Frontal cortex (tissue), 4 donors: ENCODE results near the gene CYB5B. TPM values are rescaled to one million over a fixed set of nuclear protein-coding genes. Genes with fewer than 3 reads are reported as not detected.
"Not testable (repeated sequence)": the region's sequence is repeated elsewhere in the genome, so short reads cannot be mapped to it uniquely, and the experiment has no call there.

ENCODE experiments used
- DNase-seq, 2 donors: peaks; one replicate each; pipeline ENCODE4 v3.0.0; 2012; ENCODE audit warnings: low spot score in 2 of 2
- FAIRE-seq: peaks from 2 replicates; lab custom pipeline; 2012; peaks lifted over from hg19 to GRCh38; lab: Jason Lieb, UNC
- total RNA-seq: library from RNA; depleted of rRNA; stranded (reverse); fragments of >200 nt; gene quantifications from one replicate; pipeline ENCODE4 v1.2.3, GENCODE V29; 2014
- donor health status: control.
- donor health status: control.
- donor health status: control.

Gene CYB5B
- total RNA-seq, 1 donor from 2014 or later = 49.3 TPM

DNA sequence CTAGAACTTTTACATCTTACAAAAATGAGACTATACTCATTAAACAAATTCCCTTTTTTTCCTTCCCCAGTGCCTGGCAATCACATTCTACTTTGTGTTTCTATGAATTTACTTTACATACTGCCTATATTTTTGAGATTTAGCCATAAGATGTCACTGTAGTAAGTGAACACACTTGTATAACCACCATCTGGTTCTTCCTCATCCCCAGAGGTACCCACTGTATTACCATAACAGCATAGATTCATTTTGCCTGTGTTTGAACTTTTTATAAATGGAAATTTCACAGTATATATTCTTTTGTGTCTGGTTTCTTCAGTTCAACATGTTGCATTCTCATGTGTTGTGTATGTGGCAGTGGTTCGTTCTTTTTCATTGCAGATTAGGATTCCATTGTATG is 15.8 kb downstream of the CYB5B start:
- FAIRE-seq (no peak), DNase-seq (no peak)

DNA sequence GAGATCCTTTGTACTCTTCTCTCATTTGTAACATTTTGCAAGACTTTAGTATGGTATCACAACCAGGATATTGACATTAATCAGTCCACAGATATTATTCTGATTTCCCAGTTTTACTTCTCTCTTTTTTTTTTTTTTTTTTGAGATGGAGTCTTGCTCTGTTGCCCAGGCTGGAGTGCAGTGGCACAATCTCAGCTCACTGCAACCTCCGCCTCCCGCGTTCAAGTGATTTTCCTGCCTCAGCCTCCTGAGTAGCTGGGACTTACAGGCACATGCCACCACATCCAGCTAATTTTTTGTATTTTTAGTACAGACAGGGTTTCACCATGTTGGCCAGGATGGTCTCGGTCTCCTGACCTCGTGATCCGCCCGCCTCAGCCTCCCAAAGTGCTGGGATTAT is 16.6 kb downstream of the CYB5B start:
- FAIRE-seq, DNase-seq: not testable (repeated sequence)

DNA sequence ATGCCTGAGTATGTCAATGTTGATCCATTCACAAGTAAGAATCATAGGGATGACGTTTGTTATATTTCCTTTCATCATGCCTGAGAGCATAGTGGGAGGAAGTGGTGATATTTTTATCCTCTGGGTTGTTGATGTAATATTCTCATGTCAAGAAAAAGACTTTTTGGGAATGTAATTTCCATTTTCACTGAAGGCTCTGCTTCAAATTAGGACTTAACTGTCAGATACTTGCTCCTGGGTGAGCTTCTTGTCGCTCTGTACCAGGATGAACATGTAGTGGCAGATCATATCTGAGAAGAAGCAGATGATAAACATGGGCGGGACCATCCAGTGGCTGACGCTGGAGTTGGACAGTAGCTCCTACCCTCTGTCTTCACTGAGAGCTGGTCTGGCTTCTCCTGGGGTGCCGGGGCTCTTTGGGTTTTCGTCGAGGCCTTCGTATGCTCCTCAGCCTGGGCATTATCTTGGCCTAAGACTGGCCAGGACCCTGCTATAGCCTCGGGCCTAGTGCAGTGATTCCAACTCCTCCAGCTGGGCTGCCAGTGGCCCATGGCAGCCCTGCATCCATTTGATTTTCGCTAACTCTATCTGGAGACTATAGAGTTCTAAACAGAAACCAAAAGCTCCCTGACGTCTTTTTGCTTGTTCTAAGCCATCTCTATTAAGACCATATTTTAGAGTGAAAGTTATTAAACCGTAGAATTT is 19.7 kb downstream of the CYB5B start:
- DNase-seq (no peak), FAIRE-seq (no peak)

DNA sequence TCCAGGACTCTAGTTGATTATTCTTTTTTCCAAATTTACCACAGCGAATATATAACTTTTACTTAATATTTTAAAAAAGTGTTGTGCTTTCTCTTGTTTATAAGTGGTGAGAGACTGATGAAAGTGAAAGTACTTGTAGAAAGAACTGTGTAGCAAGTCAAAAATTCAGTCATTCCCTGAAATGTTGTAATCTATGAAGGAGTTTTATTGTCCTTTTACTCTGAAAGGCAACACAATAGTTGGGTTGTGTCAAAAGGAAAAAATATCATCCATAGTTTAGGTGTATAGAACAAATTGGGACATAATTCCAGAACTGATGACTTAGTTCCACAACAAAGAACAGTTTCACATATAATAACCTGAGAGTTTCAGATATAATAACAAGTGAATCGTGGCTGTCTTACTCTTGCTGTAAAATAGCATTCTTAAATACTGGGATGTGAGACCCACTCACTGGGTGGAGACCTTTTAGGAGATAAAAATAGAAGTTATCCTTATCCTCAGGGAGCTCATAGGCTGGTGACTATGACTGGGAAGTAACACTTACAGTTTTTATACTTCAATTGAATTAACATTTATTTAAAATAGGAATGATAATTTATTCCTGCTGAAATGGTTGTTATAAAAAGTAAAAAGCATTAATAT is 20.6 kb downstream of the CYB5B start:
- DNase-seq (no peak), FAIRE-seq (no peak)

GRCh38 chr16:69448470-69449193 is 24.2 kb downstream of the CYB5B start:
- FAIRE-seq = no peak
- no peak for DNase-seq

- DNase-seq = no peak
- no peak for FAIRE-seq
These were observed 26.7 kb downstream of the CYB5B start for GRCh38 chr16:69451166-69451565.

- no peak for FAIRE-seq
- DNase-seq = no peak
These were observed 29.5 kb downstream of the CYB5B start for GRCh38 chr16:69453936-69454335.

DNA sequence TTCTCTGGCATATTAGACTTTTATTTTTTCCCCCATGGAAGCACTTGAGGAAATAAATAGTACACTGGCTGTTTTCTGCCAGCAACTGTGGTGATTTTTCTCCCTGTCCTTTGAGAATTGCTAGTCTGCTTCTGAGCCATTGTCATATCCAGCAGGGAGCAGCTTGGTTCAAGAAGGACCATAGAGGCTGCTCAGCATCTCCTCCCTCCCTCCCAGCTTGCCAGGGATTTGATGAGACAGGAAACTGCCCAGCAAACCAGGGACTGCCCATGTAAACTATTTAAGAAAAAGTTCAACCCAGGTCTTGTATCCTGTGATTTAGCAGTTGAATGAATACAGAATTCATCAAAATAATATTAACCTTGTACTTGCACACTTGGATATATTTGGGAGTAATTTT is 39.5 kb downstream of the CYB5B start:
- DNase-seq (no peak), FAIRE-seq (no peak)

GRCh38 chr16:69465083-69465721 is 40.8 kb downstream of the CYB5B start:
- FAIRE-seq (no peak), DNase-seq (no peak)

- no peak for FAIRE-seq
- DNase-seq = no peak
These were observed 41.5 kb downstream of the CYB5B start for GRCh38 chr16:69465881-69466280.

DNA sequence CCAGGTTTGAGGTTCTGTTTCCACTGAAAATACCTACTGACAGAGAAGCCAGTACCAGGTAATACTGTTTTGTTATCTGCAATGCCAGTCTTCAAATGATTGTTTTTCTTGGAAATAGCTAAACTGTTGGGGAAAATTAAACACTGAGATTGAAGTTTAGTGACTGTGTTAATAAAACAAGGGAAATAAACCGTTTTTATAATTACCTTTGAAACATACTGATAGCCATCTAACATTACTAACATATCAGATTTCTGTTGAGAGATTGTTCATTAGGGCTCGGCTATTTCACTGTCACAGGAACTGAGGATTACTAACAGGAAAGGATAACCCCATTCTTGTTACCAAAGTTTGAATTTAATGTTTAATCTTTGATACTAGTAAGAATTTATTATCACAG is 42.1 kb downstream of the CYB5B start:
- no peak for DNase-seq

GRCh38 chr16:69467080-69467479 is 42.7 kb downstream of the CYB5B start:
- DNase-seq = no peak
- no peak for FAIRE-seq

More for the DNA sequence above, 42.1 kb downstream of the CYB5B start:
- no peak for FAIRE-seq

DNA sequence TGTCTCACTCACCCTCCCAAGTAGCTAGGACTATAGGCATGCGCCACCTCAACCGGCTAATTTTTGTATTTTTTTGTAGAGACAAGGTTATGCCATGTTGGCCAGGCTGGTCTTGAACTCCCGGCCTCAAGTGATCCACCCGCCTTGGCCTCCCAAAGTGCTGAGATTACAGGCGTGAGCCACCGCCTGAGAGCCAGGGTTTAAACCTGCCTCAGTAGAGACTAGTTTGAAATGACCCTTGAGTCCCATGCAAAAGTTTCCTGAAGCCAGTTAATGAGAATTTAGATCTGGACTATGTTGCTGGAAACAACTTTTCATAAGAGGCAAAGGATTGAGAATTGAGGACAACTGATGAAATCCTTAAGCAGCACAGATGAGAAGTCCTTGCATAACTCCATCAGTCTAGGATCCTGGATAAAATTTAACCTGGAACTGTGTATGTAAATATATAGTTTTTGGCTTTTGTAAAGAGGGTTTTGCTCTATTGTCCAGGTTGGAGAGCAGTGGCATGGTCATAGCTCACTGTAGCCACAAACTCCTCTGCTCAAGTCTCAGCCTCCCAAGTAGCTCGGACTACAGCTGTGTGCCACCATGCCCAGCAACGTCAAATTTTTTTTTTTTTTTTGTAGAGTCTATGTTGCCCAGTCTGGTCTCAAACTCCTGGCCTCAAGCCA is 43.2 kb downstream of the CYB5B start:
- DNase-seq (no peak), FAIRE-seq (no peak)

GRCh38 chr16:69469807-69470561 is 45.6 kb downstream of the CYB5B start:
- no peak for DNase-seq
- no peak for FAIRE-seq

DNA sequence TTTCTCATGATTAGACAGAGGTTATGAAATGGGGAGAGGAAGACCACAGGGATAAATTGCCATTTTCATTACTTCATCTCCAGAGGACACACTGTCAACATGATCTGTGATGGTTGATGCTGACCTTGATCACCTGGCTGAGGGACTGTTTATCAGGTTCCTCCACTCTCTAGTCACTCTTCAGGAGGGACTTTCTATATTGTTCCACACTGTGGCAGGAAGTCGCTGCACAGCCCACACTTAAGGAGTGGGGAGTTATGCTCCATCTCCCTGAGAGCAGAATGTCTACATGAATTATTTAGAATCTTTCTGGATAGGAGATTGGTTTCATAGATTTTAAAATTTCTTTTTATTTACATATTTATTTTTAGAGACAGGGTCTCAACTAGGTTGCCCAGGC is 46.7 kb downstream of the CYB5B start:
- FAIRE-seq (no peak), DNase-seq (no peak)

- no peak for DNase-seq
- no peak for FAIRE-seq
These were observed 50.0 kb downstream of the CYB5B start for GRCh38 chr16:69474408-69474807.

- no peak for DNase-seq
- no peak for FAIRE-seq
These were observed 52.6 kb downstream of the CYB5B start for GRCh38 chr16:69476920-69477443.

GRCh38 chr16:69477546-69477945 is 53.1 kb downstream of the CYB5B start:
- DNase-seq = no peak
- FAIRE-seq = no peak

- FAIRE-seq (no peak), DNase-seq (no peak)
These were observed 54.3 kb downstream of the CYB5B start for GRCh38 chr16:69478685-69479084.
